GM19324 (cell line): Measurements from ENCODE around the gene SASS6.

Experiments
- ATAC-seq: cut with Tn5 transposase; IDR thresholded peaks from one replicate; pipeline ENCODE4 v1.9.1; 2021; ENCODE audit warnings: mild to moderate bottlenecking, moderate library complexity; ENCODE audit not compliant: unreplicated experiment, low FRiP score

SASS6 gene, protein sequence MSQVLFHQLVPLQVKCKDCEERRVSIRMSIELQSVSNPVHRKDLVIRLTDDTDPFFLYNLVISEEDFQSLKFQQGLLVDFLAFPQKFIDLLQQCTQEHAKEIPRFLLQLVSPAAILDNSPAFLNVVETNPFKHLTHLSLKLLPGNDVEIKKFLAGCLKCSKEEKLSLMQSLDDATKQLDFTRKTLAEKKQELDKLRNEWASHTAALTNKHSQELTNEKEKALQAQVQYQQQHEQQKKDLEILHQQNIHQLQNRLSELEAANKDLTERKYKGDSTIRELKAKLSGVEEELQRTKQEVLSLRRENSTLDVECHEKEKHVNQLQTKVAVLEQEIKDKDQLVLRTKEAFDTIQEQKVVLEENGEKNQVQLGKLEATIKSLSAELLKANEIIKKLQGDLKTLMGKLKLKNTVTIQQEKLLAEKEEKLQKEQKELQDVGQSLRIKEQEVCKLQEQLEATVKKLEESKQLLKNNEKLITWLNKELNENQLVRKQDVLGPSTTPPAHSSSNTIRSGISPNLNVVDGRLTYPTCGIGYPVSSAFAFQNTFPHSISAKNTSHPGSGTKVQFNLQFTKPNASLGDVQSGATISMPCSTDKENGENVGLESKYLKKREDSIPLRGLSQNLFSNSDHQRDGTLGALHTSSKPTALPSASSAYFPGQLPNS

DNA sequence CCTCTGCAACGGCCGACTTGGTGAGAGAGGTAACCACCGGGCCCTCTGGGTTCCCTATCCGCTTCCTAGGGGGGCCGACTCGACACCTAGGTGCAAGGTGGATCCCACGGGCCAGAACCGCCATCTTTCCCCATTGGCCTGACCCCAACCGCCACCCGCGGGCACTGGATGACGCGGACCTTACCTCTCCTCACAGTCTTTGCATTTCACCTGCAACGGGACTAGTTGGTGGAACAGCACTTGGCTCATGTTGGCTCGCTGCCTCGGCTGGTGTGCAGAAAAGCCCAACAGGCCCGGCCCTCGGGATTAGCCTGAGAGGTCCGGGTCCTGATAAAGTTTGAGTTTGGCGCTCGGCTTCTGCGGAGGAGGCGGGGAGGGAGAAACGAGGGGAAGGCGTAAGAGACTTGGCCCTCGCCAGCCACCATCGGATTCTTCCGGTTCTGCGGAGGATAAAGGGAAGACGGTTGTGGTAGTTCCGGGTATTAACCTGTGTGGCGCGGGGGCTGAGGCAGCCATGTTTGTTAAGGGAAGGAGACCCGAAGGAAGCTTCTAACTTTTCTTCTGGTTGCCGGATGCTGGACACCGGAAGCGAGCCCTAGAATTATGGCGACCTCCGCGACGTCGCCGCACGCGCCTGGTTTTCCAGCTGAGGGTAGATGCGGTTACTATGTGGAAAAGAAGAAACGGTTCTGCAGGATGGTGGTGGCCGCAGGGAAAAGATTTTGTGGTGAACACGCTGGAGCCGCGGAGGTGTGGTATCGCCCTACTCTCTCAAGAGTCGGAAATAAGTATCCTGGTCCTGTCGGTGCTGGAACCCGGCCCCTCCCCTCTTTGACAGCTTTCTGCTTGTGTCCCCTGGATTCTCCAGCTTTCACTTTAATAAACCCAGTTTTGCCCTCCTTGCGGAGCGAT lies at the start of gene SASS6, which contains the start of gene TRMT13:
SASS6 (minus strand) TSS at position 365 of the 912 bp plus-strand sequence; CDS start at position 249, 116 bp downstream.
TRMT13 (plus strand) TSS at position 598 of the 912 bp plus-strand sequence; CDS start at position 604, 6 bp downstream.
- ATAC-seq: peak; percentile 92

DNA sequence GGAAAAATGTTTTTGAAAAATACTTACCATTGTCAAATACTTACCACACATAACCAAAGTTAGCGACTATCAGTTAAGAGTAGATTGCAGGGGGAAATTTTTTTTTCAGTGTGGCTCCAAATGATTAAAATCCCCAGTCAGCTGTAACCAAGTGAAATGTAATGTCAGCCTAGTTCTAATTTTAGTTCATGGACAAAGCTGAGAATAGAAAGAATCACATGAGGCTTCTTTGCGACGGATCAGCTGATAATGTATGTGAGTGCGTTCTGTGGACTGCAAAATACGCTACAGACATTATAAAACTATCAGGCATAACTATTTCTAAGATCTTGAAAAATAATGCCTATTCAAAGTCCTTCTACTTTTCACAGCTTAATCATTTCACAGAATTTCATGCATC lies 45.4 kb upstream of the SASS6 start, which contains the start of gene LRRC39:
LRRC39 (minus strand) TSS at position 166 of the 400 bp plus-strand sequence. CDS start 9,740 bp downstream, outside the sequence.
- no peak for ATAC-seq

DNA sequence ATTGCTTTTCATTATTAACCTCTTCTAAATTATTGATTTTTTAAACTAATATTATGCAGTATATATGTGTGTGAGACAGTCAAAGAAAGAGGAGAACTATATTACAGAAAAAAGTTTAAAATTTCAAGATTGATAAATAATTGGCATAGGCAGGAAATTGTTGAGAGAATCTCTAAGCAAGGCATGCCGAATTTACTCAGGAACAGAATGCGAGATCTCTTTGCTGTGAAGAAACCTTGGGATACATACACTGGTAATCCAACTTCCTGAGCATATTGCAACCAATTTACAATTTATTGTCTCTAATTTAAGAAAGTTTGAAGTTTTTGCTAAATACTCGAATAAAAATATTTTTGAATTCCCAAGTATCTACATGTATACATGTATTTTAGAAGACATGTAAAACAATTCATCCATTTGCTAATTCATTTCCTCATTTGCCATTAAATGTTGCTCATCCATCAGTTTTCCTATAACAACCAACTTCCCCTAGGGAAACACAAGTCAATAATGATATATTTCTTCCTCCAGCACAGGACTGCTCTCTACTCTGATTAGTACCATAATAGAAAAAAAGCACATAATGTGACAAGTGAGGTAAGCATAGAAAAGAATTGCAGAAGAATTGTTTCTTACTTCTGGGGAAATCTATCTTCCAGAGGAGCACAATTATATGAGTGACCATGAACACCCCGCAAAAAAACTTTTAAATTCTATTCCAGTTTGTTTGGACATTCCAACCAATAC lies 44.7 kb upstream of the SASS6 start:
- no peak for ATAC-seq

DNA sequence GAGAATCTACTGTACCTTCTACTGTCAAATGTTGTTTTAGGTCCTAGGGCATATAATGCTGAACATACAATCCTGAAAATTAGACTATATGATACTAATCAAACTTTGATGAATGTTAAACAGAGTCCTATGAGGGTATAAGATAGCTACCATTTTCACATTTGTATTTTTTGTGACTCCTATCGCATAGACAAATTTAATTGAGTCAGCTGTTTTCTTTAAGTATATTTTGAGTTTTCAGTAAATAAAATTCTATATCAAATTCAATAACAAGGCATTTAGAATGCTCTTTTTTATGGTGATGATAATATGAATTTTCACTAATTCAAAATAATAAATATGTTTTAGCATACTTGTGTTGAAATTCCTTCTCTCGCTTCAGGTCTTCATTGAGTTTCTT lies 35.3 kb upstream of the SASS6 start:
- ATAC-seq: no peak

DNA sequence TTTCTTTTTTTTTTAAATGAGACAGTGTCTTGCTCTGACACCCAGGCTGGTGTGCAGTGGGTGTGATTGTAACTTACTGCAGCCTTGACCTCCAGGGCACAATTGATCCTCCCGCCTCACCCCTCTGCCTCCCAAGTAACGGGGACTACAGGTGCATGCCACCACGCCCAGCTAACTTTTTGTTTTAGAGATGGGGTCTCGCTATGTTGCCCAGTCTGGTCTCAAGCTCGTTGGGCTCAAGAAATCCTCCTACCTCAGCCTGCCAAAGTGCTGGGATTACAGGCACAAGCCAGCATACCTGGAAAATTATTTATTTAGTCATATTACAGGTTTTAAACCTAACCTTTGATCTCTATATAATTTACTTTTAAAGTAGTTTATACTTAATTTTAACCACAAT lies 32.0 kb upstream of the SASS6 start:
- ATAC-seq: no peak

DNA sequence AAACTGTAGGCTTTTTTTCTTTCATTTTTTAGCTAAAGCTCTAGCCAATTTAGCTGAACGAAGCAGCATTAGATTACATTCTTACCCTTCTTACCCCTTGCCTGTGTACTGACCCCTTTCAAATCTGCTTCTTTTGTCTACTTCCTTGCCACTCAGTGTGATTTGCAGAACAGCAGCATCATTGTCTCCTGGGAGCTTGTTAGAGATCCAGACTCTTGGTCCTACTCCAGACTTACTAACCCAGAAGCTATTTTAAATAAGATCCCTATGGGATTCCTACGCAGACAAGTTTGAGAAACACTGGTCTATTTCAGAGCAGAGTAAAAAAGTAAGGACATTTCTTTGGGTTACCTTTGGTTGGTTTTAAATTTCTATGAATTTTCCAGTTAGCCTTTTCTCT lies 31.5 kb upstream of the SASS6 start:
- no peak for ATAC-seq

DNA sequence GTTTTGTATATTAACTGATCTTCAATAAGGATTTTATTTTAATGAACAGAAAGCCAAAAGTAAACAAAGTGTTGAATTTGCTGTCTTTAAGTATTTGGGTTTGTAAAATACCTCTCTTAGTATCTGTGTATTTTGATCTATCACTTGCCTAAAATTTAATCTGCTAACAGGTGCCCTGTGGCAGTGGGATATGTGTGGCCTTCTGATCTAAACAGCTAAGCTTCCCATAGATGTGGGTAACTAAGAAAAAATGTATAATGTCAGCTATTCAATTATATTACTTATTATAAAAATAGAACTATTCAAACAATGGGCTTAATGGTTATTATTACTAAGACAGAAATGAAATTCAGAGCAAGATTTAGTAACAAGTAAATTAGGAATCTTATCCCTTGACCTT lies 30.2 kb upstream of the SASS6 start:
- ATAC-seq: no peak

DNA sequence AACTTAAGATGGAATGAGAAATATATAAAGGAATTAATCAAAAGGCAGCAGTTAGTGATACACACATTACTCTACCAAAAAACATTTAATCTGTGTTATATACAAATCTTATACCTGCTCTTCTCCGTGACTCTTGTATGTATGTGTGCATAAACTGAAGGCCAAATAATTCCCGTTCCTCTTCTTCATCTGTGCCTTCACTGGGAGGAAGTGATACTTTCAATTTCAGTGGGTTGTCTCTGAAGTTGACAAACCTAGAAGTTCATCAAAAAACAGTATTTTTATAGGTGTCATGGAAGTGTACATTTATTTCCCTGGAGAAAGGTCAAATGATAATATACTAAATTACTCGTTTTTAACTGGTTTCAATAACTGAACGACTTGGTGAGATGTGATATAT lies 19.5 kb upstream of the SASS6 start:
- ATAC-seq: peak; percentile 71

DNA sequence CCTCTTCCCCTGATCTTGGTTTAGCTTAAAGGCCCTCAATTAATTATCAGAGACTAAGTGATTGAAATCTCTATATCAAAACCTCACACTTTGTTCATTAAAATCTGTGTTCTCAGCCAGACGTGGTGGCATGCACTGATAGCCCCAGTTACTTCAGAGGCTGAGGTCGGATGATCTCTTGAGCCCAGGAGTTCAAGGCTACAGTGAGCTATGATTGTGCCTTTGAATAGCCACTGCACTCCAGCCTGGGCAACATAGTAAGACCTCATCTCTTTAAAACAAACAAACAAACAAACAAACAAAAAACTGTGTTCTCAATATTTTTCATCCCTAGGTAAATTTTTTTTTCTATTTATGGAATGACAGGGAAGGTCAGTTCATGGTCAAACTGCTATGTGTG lies 18.9 kb upstream of the SASS6 start:
- no peak for ATAC-seq

DNA sequence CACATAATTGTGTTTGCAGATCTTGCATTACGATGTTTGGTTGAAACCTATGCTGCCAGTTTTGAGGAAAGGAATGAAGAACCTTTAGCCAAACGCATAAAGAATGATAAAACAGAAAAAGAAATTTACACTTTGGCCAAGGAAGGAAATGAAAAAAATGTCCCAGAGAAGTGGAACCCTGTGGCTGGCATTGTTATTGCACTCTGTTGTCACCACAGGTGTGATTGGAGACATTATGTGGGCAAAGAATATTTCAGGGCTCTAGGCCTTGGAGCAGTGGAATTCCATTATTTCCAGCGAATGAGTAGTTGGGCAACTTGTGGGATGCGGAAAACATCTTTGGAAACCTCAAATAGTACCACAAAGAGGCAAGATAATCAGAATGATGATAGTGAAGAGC lies 15.1 kb upstream of the SASS6 start:
- ATAC-seq: no peak

DNA sequence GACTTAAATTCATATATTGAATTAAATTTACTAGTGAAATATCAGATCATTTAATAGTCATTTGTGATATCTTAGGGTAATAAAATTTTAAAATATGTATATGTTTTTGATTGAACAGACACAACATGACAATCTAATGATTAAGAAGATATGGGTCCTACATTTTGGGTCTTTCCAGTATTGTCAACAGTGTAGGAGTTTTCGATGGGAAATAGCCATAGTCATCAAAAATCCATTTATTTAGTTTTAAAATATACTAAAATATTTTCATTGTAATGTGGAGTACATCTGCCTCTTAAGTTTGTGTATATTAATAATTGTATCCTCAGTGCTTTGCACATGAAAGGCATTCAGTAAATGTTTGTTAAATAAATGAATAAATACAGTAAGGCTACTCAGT lies 14.2 kb upstream of the SASS6 start:
- ATAC-seq: no peak

DNA sequence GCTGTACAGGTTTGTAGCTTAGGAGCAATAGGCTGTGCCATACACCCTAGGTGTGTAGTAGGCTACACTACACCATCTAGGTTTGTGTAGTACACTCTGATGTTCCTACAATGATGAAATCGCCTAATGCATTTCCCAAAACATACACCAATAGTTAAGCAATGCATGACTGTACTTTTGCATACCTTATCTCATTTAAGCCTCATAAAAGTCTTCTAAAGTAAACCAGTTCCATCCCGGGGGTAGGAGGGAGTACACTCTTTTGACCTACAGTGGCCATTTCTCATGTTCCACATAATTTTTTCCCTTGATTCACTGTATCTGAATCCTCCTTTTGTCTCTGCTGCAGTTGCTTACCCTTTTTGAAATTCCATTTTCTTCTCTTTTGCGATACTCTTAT lies 12.4 kb upstream of the SASS6 start:
- no peak for ATAC-seq

DNA sequence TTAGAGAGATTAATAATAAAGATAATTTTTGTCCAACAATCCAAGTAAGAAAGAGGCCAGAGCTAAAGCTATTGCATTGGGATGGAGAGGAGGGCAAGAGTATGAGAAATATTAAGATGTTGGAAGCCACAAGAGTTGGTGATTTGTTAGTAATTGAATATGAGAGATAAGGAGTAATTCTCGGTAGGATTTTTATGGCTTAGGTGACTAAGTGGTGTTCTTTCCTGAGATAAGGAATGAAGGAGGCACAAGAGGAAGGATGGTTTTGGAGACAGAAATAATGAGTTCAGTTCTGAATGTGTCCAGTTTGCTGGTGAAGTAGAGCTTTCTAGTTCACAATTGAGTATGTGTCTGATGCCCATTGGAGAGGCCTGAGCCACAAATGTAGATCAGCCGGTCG lies 9.6 kb upstream of the SASS6 start:
- ATAC-seq: no peak

DNA sequence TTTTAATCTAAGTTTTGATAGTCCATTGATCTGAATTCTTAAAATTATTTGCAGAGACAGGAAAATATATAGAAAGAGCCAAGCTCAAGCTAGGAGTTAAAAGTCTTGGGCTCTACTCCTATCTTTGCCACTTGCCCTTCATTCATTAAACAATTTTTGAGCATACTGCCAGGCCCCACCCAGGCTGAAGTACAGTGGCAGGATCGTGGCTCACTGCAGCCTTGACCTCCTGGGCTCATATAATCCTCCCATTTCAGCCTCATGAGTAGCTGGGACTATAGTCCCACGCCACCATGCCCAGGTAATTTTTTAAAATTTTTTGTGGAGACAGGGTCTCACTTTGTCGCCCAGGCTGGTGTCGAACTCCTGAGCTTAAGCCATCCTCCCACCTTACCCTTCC lies 8.5 kb upstream of the SASS6 start:
- ATAC-seq: no peak

DNA sequence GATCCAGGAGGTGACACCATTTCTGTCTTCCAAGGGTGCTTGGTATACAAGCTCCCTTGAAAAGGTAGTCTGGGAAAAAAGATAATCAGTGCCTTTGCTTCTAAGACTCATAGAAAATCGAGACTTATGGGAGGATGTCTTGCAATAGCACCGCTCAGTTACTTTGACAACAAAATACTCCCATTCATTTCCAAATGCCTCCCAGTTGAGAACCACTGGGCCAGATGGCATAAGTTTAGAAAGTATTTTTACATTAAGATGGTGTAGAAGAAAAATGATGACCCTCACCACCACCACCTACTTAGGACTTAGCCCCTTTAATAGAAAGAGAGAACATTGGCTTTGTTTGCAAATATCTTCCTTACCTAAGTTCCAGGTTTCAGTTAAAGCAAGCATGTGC lies 4.9 kb upstream of the SASS6 start:
- no peak for ATAC-seq

DNA sequence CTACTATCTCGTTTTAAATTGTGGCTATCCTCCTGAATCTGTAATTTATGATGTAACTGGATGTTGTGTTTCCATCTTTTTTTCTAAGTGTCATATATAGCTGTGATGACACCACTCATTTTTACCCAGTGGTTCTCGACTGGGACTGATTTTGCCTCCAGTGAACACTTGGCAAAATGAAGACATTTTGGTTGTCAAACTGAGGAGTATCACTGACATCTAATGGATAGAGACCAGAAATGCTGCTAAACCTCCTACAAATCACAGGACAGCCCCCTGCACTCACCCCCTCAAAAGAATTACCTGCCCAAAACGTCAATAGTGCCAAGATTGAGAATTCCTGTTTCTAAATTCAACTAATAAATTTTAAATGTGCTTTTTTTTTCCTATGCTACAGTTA lies 2.1 kb upstream of the SASS6 start:
- no peak for ATAC-seq

DNA sequence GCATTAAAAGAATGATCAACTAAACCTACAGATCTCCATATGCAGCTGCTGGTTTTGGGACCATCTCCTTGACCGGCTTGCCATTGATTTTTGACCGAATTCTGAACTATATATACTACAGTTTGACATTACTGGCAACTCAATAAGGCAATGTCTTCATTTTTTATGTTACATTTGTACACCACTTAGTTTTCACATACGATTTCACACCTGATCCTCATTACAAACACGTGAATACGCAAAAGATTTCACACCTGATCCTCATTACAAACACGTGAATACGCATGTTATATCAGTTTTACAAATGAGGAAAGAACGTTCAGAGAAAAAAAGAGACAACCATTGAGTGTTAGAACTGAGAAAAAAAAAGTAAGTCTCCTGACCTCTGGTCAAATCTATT lies 1.1 kb downstream of the SASS6 start:
- ATAC-seq: no peak

DNA sequence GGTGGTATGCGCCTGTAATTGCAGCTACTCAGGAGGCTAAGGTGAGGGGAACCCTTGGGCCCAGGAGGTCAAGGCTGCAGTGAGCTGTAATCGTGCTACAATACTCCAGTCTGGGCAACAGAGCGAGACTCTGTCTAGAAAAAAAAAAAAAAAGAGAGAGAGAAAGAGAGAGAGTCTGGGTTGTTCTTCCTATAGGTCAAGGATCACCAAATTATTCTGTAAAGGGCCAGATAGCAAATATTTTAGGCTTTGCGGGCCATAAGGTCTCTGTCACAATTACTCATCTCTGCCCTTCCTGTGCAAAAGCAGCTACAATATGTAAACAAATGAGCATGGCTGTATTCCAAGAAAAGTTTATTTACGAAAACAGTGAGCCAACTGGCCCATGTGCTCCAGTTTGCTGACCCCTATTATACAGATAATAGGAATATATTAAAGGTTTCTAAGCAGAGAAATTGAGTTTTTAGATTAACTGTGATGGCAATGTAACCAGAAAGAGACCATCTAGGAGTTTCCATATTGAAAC lies 2.1 kb downstream of the SASS6 start:
- no peak for ATAC-seq

DNA sequence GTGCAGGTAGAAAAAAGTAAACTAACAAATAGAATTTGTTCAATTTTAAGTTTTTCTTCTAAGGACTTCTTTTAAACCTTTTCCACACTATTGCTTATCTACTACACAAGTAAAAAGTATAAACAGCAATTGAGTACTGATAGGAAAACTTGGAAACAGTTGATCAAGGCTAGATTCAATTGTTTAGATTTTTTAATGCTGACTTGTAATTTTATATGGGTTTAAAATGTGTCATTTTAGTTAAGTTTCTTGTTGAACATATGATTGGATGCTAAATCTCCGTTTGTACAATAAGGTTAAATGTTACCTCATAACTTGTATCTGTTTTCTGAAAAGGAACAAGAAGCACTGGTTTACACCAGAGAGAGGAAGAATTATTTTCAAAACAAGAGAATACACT lies 5.5 kb downstream of the SASS6 start:
- no peak for ATAC-seq

DNA sequence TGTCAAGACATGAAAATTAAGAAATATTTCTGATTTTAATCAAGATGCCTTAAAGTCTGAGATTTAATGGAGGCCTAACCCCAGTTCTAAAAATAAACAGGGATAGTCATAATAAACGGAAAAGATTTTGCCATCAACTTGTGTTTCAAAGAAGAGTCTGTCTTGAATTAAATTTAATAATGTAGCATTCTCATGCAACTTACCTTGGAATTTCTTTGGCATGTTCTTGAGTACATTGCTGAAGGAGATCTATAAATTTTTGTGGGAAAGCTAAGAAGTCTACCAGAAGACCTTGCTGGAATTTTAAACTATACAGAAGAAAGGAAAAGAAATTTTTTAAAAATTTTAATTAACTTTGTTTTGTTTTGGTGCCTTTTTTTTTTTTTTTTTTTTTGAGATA lies 10.6 kb downstream of the SASS6 start:
- ATAC-seq: no peak
